Stimulated activated CD8-positive, alpha-beta memory T cell treated with anti-CD3 and anti-CD28 coated beads, Interleukin-15, amount 100 ng/mL, for 24 hours (primary cell): Measurements from ENCODE around the gene PWP1.
A peak's percentile ranks its signal among the peaks of the same experiment; 100 is the strongest.

Experiments used
- DNase-seq: peaks from one replicate; pipeline ENCODE4 v3.0.0-alpha.2; 2020; ENCODE audit warnings: low read depth

The PWP1 gene

DNA sequence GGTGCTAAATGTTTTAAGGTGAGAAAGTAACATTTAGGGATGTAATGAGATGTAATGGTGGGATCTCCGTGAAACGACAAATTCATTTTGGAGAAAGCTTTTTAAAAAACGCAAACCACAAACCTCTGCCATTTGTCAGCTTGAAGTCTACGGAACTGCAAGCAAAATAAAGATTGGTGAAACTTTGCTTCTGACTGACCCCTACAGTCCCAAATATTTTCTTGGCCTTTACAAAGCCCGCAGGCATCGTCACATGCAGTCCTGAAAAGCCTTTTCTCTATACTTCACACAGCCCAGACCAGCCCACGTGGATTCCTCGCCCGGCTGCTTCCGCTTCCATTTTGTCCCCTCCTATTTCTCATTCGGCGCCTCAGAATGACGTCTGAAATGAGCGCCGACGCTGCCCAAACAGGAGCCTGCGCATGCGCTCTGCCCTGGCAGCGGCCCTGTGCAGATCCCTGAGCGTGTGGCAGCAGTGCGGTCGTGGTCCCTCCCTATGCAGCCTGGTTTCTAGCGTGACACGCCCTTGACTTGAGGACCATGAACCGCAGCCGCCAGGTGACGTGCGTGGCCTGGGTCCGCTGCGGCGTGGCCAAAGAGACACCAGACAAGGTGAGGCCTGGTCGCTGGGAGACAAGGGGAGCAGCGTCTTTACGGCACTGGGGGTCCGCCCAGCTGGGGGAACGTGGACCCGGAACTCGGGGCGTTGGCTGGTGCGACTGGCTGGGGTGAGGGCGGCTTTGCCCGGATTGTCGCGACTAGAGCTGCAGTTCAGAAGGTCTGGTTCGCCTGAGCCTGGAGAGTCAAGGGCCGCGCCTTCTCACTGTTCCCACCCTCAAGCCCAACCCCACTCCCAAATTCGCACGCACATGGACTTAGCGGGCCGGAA is at the start of gene PWP1:
PWP1 (plus strand) TSS at position 440 of the 889 bp plus-strand sequence; CDS start at position 541, 101 bp downstream.
- DNase-seq: peak; percentile 95

DNA sequence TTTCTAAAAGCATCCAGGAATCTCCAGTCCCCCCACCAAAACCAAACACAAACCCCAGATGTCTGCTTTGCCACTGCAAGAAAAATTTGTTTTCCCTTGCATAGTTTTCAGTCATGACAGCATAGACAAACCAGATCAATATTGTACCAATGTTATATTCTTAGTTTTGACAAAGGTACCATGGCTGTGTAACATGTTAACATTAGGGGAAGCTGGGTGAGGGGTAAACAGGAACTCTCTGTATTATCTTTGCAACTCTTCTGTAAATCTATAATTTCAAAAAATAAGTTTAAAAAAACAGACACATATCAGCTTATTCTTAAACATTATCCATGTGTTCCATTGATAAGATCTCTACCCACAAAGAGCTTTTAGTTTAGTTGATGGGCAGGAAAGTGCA is 44.4 kb upstream of the PWP1 start:
- no peak for DNase-seq

DNA sequence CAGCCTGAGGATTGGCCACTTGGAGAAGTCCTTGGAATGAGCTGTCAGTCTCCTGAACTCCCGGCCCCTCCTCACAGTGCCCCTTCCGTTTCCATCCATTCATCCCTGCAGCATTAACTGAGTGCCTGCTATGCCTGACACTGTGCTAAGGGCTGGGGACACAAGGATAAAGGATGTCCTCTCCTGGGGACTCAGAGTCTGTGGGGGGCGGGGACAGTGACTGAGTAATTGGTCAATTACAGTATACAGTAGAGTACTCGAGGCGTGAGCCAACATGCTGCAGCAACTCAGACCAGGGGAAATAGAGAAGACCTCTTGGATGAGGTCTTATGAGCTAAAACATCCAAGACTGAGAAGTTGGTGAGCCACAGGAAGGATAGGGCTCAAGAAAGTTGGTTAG is 43.4 kb upstream of the PWP1 start:
- no peak for DNase-seq

DNA sequence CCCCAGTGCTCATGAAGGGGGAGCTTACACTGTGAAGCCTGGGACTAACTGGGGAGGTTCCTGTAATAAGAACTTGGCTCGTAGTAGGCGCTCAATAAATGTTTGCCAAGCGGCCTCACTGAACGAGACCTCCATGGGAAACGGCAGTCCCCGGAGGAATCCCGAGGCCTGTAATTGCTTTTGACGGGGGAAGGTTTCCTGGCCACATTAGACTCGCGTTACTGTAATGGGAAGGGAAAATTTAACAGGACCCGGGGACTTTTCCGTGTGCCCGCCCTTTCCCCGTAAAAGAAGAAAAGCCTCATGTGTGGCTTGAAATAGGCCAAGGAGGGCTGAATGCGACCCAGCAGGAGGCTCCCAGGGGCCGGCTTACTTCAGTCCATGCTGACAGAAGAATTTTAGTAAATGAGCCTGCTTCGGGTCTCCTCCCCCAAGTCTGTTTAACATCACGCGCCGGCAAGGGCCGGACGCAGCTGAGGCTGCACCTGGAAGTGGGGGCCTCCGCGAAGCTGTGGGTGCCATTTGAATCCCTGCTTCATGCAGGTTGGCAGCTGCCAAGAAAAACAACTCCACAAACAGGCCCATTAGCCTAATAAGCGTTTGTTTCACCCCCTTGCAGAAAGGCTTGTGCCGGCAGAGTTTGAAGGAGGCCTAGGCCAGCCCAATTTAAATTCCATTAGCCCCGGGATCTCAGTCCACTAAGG is 39.8 kb upstream of the PWP1 start:
- DNase-seq: no peak

DNA sequence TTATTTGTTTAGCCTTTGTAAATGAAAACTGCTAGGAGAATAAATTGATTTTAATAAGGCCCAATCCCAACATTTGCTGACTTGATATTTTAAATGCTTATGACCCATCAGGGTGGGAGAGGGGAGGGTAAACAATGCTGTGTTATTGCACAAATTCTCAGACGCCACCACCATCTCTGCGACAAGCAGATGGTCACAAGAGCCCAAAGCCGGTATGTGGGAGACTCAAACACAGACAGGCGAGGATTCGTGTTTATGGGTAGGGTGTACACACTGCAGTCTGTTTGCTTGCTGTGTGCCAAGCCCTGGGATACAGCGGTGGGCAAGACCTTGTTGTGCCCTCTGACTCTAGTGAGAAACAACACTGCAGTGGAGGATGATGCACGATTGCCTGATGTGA is 39.2 kb upstream of the PWP1 start:
- DNase-seq: no peak

DNA sequence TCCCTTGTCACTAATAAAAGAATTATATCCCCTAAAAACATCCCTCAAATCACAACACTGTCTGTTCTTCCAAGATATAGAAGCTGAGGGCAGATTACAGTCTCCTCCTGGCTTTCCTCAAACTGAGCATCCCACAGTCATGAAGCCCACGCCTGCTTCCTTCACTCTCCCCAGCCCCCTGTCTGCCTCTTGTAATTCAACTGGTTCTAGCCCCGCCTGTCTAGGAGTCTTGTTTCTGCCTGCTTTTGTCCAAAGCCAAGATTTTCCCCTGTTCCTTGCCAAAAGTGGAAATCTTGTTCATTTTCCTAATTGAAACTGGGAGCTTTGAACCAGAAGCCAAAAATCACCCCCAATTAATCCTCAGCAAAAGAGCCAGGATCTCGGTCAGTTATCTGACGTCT is 35.9 kb upstream of the PWP1 start:
- DNase-seq: no peak

DNA sequence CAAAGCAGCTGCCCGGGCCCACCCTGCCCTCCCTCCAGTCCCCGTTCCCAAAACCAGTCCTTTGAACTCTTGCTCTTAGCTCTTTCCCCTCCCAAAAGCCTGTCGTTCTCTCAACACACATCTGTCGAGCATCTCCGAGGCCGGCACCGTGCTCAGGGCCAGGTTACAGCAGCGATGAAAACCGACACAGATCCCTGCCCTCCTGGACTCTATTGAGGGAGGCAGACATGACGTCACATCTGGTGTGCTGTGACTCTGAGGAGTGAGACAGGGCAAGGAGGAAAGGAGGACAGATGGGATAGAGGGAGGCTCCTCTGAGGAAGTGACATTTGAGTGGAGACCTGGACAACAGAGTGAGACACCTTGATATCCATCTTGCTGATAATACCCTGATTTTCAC is 34.6 kb upstream of the PWP1 start:
- DNase-seq: no peak

DNA sequence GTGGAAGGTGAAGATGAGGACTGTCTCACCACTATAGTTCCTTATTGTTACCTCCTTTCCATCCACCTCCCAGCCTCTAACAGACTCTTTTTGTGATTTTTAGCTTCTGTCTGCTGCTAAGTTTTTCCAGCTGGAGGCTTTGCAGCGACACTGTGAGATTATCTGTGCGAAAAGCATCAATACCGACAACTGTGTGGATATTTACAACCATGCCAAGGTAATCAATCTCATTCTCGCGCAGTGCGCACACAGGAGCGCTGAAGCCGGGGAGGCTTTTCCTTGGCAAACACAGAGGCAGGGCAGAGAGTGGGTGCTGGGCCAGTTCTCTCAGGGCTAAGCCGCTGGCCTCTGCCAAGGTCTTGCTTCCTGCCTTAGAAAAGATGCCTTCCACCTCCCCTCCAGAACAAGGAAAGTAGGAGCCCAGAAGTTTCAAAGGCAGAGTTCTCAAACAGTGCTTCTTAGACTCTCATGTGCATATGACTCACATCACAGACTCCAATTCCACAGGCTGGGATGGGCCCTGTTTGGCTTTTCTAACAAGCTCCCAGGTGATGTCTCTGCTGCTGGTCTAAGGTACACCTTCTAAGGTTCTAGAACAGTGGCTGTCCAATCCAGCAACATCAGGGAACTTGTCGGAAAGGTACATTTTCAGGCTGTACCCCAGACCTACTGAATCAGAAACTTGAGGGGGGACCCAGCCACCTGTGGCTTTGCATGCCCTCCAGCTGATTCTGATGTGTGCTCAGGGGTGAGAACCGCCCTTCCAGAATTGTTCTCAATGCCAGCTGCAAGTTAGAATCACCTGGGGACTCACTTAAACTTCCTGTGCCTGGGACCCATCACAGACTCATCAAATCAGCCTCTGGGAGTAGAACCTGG is 33.8 kb upstream of the PWP1 start:
- no peak for DNase-seq

DNA sequence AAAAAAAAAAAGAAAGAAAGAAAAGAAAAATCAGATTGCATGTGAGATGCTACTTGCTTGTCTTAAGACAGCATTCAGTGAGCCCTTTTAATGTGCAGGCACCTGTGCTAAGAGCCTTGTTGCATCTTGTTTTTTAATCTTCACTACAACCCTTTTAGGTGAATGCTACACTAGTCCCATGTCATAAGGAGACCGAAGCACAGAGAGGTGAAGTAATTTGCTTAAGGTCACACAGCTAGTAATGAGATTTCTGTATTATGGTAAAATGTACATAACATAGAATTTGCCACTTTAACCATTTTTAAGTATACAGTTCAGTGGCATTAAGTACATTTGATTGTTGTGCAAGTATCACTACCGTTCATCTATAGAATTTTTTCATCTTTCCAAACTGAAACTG is 32.1 kb upstream of the PWP1 start:
- DNase-seq: no peak

DNA sequence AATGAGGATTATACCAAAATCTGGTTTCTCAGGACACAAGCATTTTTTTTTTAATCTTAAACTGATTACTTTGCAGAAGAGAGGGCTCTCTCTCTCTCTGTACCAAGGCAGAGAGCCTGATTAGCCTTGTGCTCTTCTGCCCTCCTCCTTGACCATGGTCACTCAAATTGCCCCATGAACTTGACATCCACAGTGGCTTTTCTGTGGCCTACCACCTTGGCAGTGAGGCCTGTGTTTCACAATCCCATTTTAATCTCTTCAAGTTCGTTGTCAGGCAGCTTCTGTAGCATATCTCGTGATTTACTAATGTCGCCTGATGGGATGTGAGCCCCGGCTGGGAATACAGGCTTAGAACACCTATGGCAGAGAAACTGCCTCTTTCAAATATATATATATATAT is 30.7 kb upstream of the PWP1 start:
- no peak for DNase-seq

DNA sequence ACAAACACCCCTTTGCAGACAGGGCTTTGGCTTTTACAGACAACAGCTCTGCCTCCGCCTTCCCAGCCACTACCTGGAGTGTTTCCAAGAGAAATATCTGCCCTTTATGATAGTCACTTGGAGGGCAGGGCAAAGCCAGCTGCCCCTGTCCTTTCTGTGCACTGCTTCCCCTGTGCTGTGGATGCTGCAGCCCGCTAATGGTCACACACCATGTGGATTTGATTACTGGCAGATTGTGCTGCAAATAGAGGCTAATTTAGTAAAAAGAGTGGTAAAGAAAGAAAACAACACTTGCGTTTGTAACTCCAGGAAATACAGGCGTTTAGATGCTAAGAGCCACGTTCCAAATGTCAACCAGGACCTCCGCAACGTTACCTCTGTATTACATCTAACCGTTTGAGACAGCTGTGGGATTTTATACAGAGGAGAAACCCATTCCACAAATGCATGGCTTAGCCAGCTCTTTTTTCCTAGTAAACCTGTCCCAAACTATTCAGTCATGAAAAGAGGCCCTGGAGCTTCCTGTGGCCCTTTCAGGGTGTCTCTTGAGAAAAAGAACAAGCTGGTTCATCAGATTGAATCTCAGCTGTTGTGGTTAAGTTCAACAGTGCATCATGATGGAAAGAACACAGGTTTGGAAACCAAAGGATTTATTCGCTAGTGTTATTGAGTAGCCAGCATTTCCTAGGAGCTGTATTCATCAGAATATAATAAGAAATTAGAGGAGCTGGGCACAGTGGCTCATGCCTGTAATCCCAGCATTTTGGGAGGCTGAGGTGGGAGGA is 30.1 kb upstream of the PWP1 start:
- no peak for DNase-seq

DNA sequence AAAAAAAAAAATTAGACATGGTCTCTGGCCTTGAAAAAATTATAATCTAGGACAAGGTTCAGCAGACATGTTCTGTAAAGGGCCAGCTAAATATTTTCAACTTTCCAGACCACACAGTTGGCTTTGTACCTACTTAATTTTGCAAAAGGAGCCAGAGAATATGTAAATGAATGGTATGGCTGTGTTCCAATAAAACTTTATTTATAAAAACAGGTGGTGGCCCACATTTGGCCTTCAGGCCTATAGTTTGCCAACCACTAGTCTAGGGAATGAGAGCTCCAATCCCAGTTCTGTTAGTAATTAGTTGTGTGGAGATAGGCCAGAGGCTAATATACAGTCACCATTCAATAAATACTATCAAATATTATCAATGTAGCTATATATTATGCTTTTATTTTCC is 29.3 kb upstream of the PWP1 start:
- no peak for DNase-seq

DNA sequence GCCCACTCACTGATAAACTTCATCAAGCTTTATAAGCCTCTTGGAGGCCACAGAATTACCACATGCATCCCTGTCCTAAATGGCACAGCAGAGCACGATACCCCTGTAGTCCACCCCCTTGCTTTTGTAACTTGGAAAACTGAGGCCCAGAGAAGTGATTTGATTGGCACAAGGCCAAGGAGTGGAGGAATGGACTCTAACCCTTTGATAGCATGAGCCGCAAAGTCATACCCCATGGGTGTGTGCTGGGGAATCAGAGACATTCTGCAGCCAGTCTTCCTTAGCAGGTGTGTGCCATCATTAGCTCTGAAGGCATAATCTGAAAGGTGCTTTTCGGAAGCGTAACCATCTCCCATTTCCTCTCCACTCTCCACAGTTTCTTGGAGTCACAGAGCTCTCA is 28.5 kb upstream of the PWP1 start:
- DNase-seq: no peak

DNA sequence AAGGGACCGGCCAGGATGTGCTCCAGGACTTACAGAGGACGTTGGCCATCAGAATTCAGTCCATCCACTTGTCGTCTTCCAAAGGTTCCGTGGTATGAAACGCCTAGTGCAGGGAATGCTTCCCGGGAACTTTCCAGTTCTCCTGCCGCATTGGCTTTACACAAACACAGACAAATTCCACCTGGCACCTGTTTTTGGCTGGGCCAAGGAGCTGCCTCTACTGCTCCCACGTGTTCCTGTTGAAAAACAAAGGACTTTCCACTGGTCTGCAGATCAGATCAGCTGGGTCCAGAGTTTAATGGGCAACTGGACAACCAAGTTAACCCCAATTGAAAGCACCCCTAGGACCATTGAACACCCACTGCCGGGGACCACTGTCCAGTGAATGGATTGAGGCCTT is 28.0 kb upstream of the PWP1 start:
- no peak for DNase-seq

DNA sequence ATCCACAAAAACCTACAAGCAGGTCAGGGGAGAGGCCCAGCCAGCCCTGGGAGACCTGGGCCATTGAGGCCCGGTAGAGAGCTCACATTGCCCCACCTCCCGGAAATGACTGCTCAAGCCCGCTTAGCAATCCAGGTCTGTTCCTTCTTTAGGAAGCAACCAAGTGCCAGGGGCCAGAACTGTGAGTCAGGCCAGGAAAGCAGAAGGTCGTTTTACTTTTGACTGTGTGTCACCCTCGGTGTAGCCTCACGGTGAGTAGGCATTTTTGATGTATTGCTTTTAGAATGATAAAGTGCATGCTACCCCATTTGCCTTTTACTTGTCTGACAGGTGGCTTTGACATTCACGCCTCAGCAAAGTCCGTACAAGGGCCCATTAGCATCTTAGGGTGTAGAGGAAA is 25.4 kb upstream of the PWP1 start:
- DNase-seq: no peak

DNA sequence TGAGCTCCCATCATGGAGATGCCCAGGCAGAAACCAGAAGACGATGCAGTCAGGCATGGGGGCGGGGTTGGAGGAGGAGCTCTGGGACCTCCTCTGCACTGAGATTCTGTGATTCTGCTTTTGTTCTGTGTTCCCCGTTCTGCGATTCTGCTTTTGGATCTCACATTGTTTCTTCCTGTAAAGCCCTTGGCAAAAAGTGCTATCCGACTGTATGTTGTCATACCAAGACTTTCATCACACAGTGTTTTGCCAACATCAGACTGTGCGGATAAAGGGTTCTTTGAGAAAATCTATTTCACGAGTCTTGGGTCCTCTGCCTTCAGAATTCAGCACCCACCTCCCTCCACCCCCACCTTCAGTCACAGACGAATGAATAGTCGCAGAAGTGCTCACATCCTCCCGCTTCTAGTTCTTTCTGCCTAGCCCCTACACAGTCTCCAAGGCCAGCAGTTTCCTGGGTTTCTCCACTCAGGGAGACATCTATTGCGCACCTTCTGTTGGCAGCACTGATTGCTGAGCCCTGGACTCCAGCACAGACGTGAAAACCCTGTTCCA is 24.7 kb upstream of the PWP1 start:
- DNase-seq: no peak

DNA sequence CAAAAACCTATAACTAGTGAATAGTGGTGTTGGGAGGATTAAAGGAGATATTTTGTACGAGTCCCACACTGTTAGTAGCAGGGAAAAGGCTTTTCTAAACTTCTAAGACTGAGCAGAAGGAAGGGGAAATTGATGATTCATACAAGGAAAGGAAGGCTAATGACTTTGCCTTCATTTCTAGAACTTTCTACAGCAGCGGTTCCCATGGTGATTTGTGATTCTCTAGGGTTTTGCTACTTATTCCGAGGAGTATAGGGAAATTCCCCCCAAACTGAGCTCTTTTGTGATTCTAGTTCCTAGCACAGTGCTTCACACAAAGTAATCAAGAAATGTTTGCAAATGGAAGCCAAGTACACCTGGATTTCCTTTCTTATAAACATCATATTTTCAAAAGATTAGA is 23.8 kb upstream of the PWP1 start:
- no peak for DNase-seq

DNA sequence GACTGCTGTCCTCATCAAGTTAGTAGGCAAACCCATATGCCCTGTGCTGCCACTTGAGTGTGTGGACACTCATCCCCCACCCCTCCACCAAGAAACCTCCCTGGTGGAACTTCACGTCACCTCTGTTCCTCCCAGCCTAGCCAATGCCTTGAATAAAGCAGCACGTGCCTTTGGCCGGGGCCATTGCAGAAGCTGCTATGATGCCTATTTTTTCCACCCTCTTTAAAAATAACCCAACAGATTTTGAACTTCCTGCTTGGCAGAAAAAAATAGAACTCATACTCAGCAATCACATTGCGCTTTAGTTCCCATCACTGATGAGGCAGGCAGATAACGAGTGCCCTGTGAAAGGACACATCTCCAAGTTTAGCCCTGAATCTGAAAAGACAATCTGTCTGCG is 23.1 kb upstream of the PWP1 start:
- no peak for DNase-seq

DNA sequence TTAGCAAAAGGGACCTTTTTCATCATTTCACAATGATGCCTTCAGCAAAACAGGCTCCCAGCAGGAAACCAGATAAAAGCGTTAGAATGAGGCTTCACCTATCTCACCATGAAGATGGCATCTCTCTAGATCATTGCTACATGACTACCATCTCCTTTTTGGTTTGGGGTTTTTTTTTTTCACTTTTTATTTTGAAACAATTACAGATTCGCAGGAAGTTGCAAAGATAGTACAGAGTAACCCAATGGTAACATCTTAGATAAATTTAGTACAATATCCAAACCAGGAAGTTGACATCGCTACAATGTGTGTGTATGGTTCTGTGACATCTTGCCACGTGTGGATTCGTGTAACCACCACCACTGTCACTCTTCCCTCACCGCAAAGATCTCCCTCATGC is 22.3 kb upstream of the PWP1 start:
- no peak for DNase-seq

DNA sequence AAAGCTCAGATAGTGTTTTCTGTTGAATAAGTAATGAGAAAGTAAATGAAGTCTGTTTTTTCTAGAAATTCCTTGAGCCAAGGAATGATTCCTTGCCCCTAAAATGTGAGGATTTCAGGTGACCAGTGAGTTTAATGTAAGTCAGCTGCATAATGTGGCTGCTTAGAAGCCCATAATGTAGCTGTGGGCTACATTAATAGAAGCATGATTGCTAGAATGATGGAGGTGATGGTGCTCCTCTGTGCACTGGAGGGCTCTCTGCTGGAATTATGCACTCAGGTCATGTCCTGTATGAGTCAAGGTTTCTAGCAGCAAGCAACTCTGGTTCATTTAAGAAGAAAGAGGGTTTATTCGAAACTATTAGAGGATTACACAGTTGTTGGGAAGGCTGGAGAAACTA is 19.6 kb upstream of the PWP1 start:
- DNase-seq: no peak

DNA sequence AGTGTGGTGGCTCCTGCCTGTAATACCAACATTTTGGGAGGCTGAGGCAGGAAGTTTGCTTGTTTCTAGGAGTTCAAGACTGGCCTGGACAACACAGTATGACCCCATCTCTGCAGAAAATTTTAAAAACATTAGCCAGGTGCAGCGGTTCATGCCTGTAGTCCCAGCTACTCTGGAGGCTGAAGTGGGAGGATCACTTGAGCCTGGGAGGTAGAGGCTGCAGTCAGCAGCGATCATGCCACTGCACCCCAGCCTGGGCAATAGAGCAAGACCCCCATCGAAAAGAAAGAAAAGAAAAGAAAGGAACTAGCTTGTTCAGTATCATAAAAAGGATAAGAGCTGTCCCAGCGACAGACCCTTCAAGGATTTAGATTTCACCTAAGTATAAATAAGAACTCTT is 18.1 kb upstream of the PWP1 start:
- DNase-seq: no peak
